ENCODE results near the gene CRACDL.

GRCh38 chr2:98819231-98819766 is 116.7 kb downstream of the CRACDL start:
- no peak for TF ChIP-seq POLR2A (IDR thresholded peaks at IDR 0.05)
- no peak for TF ChIP-seq CTCF (IDR thresholded peaks at IDR 0.05)
- no peak for TF ChIP-seq EP300 (IDR thresholded peaks at IDR 0.05)
